ENCODE data around the gene PDE6B. TPM values are rescaled to one million over a fixed set of nuclear protein-coding genes. Genes with fewer than 3 reads are reported as not detected.

Gene PDE6B
- polyA plus RNA-seq, 1 experiment = 0.64 TPM

- no peak for TF ChIP-seq CTCF (IDR thresholded peaks at IDR 0.05; ENCODE audit: low read depth, low read length)
- Histone ChIP-seq H3K27me3 (ENCODE audit: control insufficient read depth, insufficient read depth, low read length) (no peaks in the 10 kb centered on the region), H3K9me3 (ENCODE audit: control insufficient read depth, insufficient read depth, low read length) (no peaks in the 10 kb centered on the region; the same call in 1 of the 2 replicates), H3K27ac (ENCODE audit: low read depth, low read length) (no peak overlapping the region), H3K4me3 (ENCODE audit: low read depth, low read length) (no peak overlapping the region)
- CTCF ChIA-PET = no interaction called here
- DNase-seq (ENCODE audit: low read depth, low spot score) = no peak
- POLR2A ChIA-PET = no interaction called here
Observed at GRCh38 chr4:671769-672168, 46.4 kb downstream of the PDE6B start.

GRCh38 chr4:673349-674091, 48.1 kb downstream of the PDE6B start:
- DNase-seq (ENCODE audit: low read depth, low spot score) = no peak
- no peaks in the 10 kb centered on the region; the same call in 1 of the 2 replicates for H3K9me3 ChIP-seq (ENCODE audit: control insufficient read depth, insufficient read depth, low read length)
- no peaks in the 10 kb centered on the region for H3K27me3 ChIP-seq (ENCODE audit: control insufficient read depth, insufficient read depth, low read length)
- peak overlapping the region; percentile 84 for H3K4me3 ChIP-seq (ENCODE audit: low read depth, low read length)
- ChIA-PET POLR2A (interaction anchor here (0.8 to 1.4 kb wide), 3 partner anchors 7 to 174 kb away, joined by 3 to 11 read pairs (median 6); no protein-coding TSS in a partner anchor), CTCF (interaction anchor here (0.6 to 1.3 kb wide), 4 partner anchors 8 to 557 kb away, joined by 3 read pairs; no protein-coding TSS in a partner anchor)
- H3K27ac ChIP-seq (ENCODE audit: low read depth, low read length) = no peak overlapping the region
- TF ChIP-seq CTCF (IDR thresholded peaks at IDR 0.05; ENCODE audit: low read depth, low read length) = no peak

GRCh38 chr4:674172-675035, 49.0 kb downstream of the PDE6B start, which contains the start of the genes ATP5ME and MYL5:
Gene ATP5ME (minus strand): TSS chr4:674276. CDS start chr4:674247, 29 bp downstream.
Gene MYL5 (plus strand): TSS chr4:674542. CDS start chr4:678027, 3,485 bp downstream.
- peak; percentile 89 for DNase-seq (ENCODE audit: low read depth, low spot score)
- POLR2A ChIA-PET = interaction anchor here (0.7 to 1.4 kb wide), 4 partner anchors 8 to 175 kb away, joined by 3 to 11 read pairs (median 4); no protein-coding TSS in a partner anchor
- peak within 1 kb of the TSS; percentile 21 for H3K27ac ChIP-seq (ENCODE audit: low read depth, low read length)
- TF ChIP-seq CTCF (IDR thresholded peaks at IDR 0.05; ENCODE audit: low read depth, low read length) = peak; percentile 76
- no peaks in the 10 kb centered on the region; the same call in 1 of the 2 replicates for H3K9me3 ChIP-seq (ENCODE audit: control insufficient read depth, insufficient read depth, low read length)
- H3K27me3 ChIP-seq (ENCODE audit: control insufficient read depth, insufficient read depth, low read length) = no peaks in the 10 kb centered on the region
- peak within 1 kb of the TSS; percentile 84 for H3K4me3 ChIP-seq (ENCODE audit: low read depth, low read length)
- CTCF ChIA-PET = interaction anchor here (0.6 to 1.3 kb wide), 5 partner anchors 9 to 558 kb away, joined by 3 to 4 read pairs (median 3); no protein-coding TSS in a partner anchor

GRCh38 chr4:675036-675882, 49.9 kb downstream of the PDE6B start:
- ChIA-PET POLR2A (no interaction called here), CTCF (interaction anchor here (0.9 to 1.3 kb wide), 2 partner anchors 12 to 23 kb away, joined by 3 to 4 read pairs; no protein-coding TSS in a partner anchor)
- DNase-seq (ENCODE audit: low read depth, low spot score) = no peak

More at GRCh38 chr4:675036-675882, 49.9 kb downstream of the PDE6B start:
- peak overlapping the region; percentile 76 for H3K4me3 ChIP-seq (ENCODE audit: low read depth, low read length)
- no peaks in the 10 kb centered on the region for H3K27me3 ChIP-seq (ENCODE audit: control insufficient read depth, insufficient read depth, low read length)
- TF ChIP-seq CTCF (IDR thresholded peaks at IDR 0.05; ENCODE audit: low read depth, low read length) = no peak
- H3K9me3 ChIP-seq (ENCODE audit: control insufficient read depth, insufficient read depth, low read length) = no peaks in the 10 kb centered on the region; the same call in 1 of the 2 replicates
- H3K27ac ChIP-seq (ENCODE audit: low read depth, low read length) = peak overlapping the region; percentile 21

All from AG04450 (cell line).